ENCODE results near the gene TMEM108. TPM values are rescaled to one million over a fixed set of nuclear protein-coding genes. Genes with fewer than 3 reads are reported as not detected.

TMEM108 gene
- total RNA-seq, 6 experiments from 2014 or later: 0.10 to 0.20 TPM; not detected in 4

GRCh38 chr3:133248389-133248788 lies 210.2 kb downstream of the TMEM108 start:
- Histone ChIP-seq H3K27me3 (no peaks in the 10 kb centered on the region), H3K4me3 (no peak overlapping the region), H3K36me3 (no peaks in the 10 kb centered on the region), H3K9me3 (no peaks in the 10 kb centered on the region), H3K4me1 (no peaks in the 10 kb centered on the region), H3K27ac (no peak overlapping the region)
- DNase-seq (no peak), ATAC-seq (no peak)
- TF ChIP-seq, protein P1, sequence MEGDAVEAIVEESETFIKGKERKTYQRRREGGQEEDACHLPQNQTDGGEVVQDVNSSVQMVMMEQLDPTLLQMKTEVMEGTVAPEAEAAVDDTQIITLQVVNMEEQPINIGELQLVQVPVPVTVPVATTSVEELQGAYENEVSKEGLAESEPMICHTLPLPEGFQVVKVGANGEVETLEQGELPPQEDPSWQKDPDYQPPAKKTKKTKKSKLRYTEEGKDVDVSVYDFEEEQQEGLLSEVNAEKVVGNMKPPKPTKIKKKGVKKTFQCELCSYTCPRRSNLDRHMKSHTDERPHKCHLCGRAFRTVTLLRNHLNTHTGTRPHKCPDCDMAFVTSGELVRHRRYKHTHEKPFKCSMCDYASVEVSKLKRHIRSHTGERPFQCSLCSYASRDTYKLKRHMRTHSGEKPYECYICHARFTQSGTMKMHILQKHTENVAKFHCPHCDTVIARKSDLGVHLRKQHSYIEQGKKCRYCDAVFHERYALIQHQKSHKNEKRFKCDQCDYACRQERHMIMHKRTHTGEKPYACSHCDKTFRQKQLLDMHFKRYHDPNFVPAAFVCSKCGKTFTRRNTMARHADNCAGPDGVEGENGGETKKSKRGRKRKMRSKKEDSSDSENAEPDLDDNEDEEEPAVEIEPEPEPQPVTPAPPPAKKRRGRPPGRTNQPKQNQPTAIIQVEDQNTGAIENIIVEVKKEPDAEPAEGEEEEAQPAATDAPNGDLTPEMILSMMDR (IDR thresholded peaks at IDR 0.05): no peak
- no peak for TF ChIP-seq POLR2A (IDR thresholded peaks at IDR 0.05)
- 82% methylated on average over 2 of the region's 2 CpGs for whole genome bisulfite sequencing (ENCODE audit: insufficient coverage, low coverage, low lambda C conversion rate, missing lambda C conversion rate)
- intact Hi-C loops (cut with DNase I): no loop called here

GRCh38 chr3:133249490-133249889 lies 211.3 kb downstream of the TMEM108 start:
- no peaks in the 10 kb centered on the region for H3K4me1 ChIP-seq
- TF ChIP-seq, protein P1 (IDR thresholded peaks at IDR 0.05): no peak
- TF ChIP-seq POLR2A (IDR thresholded peaks at IDR 0.05): no peak
- no peak overlapping the region for H3K4me3 ChIP-seq
- DNase-seq: no peak
- WGBS (ENCODE audit: insufficient coverage, low coverage, low lambda C conversion rate, missing lambda C conversion rate): 32% methylated on average over 2 of the region's 2 CpGs
- no peak overlapping the region for H3K27ac ChIP-seq
- no peaks in the 10 kb centered on the region for H3K36me3 ChIP-seq
- no peaks in the 10 kb centered on the region for H3K27me3 ChIP-seq
- no peak for ATAC-seq
- intact Hi-C loops (cut with DNase I): no loop called here
- no peaks in the 10 kb centered on the region for H3K9me3 ChIP-seq

DNA sequence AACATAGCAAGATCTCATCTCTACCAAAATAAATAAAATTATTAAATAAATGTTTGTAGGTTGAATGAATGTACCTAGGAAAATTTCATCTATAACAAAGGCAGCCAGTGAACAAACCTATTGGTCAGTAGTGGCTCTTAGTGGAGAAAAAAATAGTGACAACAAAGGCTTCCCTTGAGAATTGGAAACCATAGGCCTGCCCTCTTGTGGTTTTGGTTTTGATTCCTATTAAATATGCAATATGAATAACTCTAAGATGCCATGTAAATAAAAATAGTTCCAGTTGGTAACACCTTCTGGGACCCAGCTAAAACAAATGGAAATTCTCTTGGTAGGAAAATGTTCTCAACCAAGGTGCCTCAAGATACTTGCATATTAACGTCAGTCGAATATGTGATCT lies 216.0 kb downstream of the TMEM108 start:
- no peak overlapping the region for H3K4me3 ChIP-seq
- no peaks in the 10 kb centered on the region for H3K9me3 ChIP-seq
- no peak for TF ChIP-seq POLR2A (IDR thresholded peaks at IDR 0.05)
- TF ChIP-seq, protein P1 (IDR thresholded peaks at IDR 0.05): no peak
- no peaks in the 10 kb centered on the region for H3K36me3 ChIP-seq
- ATAC-seq: no peak
- no peak for DNase-seq
- H3K4me1 ChIP-seq: no peaks in the 10 kb centered on the region
- H3K27me3 ChIP-seq: no peaks in the 10 kb centered on the region
- intact Hi-C loops (cut with DNase I): no loop called here
- no peak overlapping the region for H3K27ac ChIP-seq
- WGBS (ENCODE audit: insufficient coverage, low coverage, low lambda C conversion rate, missing lambda C conversion rate): 89% methylated on average over 2 of the region's 2 CpGs

- Histone ChIP-seq H3K4me1 (no peaks in the 10 kb centered on the region), H3K36me3 (no peaks in the 10 kb centered on the region), H3K27ac (no peak overlapping the region), H3K27me3 (no peaks in the 10 kb centered on the region), H3K9me3 (no peaks in the 10 kb centered on the region), H3K4me3 (no peak overlapping the region)
- TF ChIP-seq, protein P1 (IDR thresholded peaks at IDR 0.05): no peak
- no peak for TF ChIP-seq POLR2A (IDR thresholded peaks at IDR 0.05)
- DNase-seq (no peak), ATAC-seq (no peak)
- intact Hi-C loops (cut with DNase I): no loop called here
- 29% methylated on average over 1 of the region's 1 CpG for WGBS (ENCODE audit: insufficient coverage, low coverage, low lambda C conversion rate, missing lambda C conversion rate)
Measured at GRCh38 chr3:133254716-133255115, 216.5 kb downstream of the TMEM108 start.
